Transverse colon (tissue), 4 donors: ENCODE results near the gene POLD1.

Source experiments
- CTCF ChIP-seq, 5 experiments: fragments of 200-600 bp in 3 of 5; fragments of 450-650 bp in 2 of 5; sonication (generic) in 3 of 5; IDR thresholded peaks; 1 replicate in 2 of 5; 2 replicates in 3 of 5; pipeline ENCODE4 v1.5.1; 2016 to 2017; ENCODE audit warnings: antibody characterized with exemption in 5 of 5, inconsistent platforms in 3 of 5, mild to moderate bottlenecking in 2 of 5, moderate library complexity in 1 of 5
- EP300 ChIP-seq: sonication (generic); formaldehyde crosslinking; IDR thresholded peaks from one replicate; pipeline ENCODE4 v1.6.1; 2017; ENCODE audit warnings: antibody characterized with exemption, low read depth
- POLR2A ChIP-seq: fragments of 450-650 bp; IDR thresholded peaks from one replicate; pipeline ENCODE4 v1.6.1; 2016; ENCODE audit warnings: antibody characterized with exemption, mild to moderate bottlenecking, moderate library complexity
- POLR2AphosphoS5 ChIP-seq, 3 donors: sonication (generic); formaldehyde crosslinking; IDR thresholded peaks; one replicate each; pipeline ENCODE4 v1.6.1; 2016; ENCODE audit warnings: antibody characterized with exemption in 3 of 3

GRCh38 chr19:50378169-50378862, 5.8 kb upstream of the POLD1 start:
- no peak for TF ChIP-seq POLR2A
- no peak for TF ChIP-seq CTCF (IDR thresholded peaks at IDR 0.05)
- TF ChIP-seq POLR2AphosphoS5 (IDR thresholded peaks at IDR 0.05): no peak
- no peak for TF ChIP-seq EP300
